GM19395 (cell line): ENCODE results near the gene POLR3E.
"Not testable (repeated sequence)": the region's sequence is repeated elsewhere in the genome, so short reads cannot be mapped to it uniquely, and the experiment has no call there.

Experiments used
- ATAC-seq: cut with Tn5 transposase; IDR thresholded peaks from one replicate; pipeline ENCODE4 v1.9.1; 2021; ENCODE audit warnings: mild to moderate bottlenecking, moderate library complexity; ENCODE audit not compliant: unreplicated experiment

POLR3E gene

DNA sequence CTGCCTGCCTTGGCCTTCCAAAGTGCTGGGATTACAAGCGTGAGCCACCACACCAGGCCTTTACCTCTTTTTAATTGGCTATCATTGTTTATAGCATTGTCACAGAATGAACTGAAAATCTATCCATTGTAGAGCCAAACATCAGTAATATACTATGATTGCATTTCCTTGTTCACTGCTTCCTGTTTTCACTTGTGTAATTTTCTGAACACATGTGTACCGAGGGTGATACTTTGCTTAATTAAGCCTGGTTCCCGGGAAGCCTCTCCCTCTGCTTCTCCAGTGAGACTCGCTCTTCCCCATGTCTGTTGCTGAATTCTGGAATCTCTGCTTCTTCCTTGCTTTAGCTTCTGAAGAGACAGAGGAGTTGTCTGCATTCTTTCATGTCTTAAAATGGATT, 33.1 kb downstream of the POLR3E start:
- ATAC-seq: no peak

- no peak for ATAC-seq
Measured at GRCh38 chr16:22333457-22333994, 36.3 kb downstream of the POLR3E start.

DNA sequence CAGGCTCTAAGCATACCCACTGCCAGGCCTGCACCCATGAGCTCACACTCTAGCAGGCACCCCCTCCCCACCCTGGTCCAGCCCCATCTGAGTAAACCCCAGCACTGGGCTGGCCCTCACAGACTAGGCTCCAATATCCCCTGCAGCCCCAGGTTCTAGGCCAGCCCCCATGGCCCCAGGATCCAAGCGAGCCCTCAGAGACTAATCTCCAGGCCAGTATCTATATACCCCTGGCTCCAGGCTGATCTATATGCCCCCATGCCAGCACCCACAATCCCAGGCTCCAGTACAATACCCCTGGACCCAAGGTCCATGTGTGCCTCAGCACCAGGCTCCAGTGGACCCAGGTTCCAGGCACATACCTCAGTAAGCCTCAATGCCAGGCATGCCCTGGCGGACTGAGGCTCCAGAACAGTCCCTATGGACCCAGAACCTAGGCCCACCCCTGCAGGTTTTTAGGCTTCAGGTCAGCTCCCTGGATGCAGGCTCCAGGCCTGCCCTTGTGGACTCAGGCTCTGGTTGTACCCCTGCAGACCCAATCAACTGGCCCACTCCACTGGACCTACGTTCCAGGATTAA, 38.5 kb downstream of the POLR3E start:
- no peak for ATAC-seq

DNA sequence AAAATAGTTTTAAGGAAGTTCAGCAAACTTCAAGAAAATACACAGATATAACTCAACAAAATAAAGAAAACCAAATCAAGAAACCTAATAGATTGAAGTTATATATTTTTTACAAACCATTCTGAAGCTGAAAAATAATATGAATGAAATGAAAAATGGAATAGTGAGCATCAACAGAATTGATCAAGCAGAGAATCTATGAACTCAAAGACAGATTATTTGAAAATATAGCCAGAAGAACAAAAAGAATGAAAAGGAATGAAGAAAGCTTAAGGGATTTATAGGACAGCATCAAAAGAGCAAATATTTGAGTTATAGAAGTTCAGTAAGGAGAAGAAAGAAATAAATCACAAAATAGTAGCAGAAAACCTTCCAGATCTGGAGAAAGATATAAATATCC, 39.4 kb downstream of the POLR3E start:
- ATAC-seq: no peak

DNA sequence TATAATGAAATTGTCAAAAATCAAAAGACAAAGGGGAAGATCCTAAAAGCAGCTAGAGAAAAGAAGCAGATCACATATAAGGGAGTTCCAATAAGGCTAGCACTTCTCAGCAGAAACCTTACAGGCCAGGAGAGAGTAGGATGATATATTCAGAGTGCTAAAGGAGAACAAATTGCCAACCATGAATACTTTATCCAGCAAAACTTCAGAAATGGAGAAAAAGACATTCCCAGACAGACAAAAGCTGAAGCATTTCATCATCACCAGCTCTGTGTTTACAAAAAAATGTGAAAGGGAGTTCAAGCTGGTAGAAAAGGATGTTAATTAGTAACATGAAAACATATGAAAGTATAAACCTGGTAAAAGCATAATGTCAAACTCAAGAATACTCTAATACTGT, 39.8 kb downstream of the POLR3E start:
- no peak for ATAC-seq

GRCh38 chr16:22337849-22338635, 40.8 kb downstream of the POLR3E start:
- no peak for ATAC-seq

DNA sequence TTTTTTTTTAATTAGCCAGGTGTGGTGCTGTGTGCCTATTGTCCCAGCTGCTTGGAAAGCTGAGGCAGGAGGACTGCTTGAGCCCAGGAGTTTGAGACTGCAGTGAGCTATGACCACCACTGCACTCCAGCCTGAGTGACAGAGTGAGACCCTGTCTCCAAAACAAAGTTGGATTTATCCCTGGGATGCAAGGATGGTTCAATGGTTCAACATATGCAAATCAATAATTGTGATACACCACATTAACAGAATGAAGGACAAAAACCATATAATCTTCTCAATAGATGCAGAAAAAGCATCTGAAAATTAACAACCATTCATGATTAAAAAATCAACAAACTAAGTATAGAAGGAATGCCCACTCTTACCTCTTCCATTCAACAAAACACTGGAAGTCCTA, 43.7 kb downstream of the POLR3E start:
- no peak for ATAC-seq

DNA sequence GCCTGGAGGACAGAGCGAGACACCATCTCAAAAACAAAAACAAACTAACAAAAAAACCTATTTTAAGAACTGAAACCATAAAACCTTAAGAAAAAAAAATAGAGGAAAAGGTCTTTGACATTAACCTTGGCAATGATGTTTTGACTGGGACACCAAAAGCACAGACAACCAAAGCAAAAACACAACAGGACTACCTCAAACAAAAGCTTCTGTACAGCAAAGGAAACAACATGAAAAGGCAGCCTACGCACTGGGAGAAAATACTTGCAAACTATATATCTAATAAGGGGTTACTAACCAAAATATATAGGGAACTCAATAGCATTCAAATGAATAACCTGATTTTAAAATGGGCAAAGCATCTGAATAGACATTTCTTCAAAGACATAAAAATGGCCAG, 44.9 kb downstream of the POLR3E start:
- no peak for ATAC-seq

- ATAC-seq: no peak
Measured at GRCh38 chr16:22346483-22346882, 49.3 kb downstream of the POLR3E start.

- no peak for ATAC-seq
Measured at GRCh38 chr16:22347100-22347820, 50.1 kb downstream of the POLR3E start.

DNA sequence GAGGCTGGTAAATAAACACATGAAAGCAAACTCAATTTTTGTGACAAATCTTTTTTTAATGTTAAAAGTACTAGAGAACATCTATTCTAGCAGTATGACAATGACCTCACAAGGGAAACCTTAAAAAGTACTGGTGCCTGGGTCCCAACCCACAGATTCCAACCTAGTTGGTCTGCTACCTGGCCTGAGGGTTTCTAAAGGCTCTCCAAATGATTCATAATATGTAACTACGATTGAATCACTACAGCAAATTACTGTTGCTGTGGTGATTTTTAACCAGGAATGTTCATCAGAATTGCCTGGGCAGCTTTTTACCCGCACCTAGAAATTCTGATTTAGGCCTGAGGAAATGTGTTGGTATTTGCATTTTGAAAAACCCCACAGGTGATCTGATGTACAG, 51.1 kb downstream of the POLR3E start:
- ATAC-seq: no peak

GRCh38 chr16:22351017-22351416, 53.8 kb downstream of the POLR3E start:
- not testable (repeated sequence) for ATAC-seq

GRCh38 chr16:22352140-22352539, 54.9 kb downstream of the POLR3E start:
- ATAC-seq: no peak

DNA sequence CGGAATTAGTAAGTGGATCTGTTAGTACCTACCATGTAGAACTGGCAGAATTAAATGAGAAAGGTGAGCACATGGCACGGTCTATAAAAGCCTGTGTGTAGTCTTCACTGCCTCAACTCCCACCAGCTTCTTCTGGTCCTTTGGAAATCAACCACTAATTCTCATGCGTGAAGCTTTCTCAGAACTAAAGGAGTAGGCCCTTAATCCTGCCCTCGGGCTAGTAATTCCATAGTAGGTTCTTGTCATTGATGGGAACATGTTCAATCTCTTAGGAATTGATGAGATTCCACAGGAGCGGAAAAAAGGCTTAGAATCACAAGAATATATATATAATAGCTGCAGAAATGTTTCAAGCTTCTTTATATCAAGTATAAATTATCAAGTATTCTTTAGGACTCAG, 55.5 kb downstream of the POLR3E start:
- no peak for ATAC-seq

DNA sequence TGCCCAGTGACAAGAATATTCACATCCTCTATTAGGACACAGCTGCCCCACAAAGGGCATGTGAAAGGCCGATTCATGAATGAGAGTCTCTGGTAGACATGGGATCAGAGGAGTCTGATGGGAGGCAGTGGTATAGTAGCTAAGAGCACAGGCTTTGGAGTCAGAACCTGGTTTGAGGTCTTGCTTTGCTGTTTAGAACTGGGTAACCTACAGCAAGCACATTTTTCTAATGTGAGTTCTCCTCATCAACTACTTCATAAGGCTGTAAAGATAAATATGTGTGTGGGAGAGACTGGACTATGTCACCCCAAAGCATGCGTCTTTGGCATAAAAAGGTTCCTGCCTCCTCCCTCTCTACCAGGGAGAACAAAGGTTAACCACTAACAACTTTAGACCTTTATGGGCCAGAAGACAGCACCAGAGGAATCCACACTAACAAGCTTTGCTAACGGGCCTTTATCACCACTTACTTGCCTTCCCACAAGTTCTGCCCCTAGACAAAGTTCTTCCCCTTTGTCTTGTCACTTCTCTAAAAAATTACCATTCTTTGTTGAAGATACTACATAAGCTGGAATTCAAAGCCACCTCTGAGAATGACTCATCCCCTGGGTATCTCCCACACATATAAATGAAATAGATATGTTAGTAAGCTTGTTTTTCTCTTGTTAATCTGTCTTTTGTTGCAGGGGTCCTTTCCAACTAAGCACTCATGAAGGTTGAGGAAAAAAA, 56.1 kb downstream of the POLR3E start:
- no peak for ATAC-seq

- no peak for ATAC-seq
Measured at GRCh38 chr16:22353933-22354541, 56.8 kb downstream of the POLR3E start.

DNA sequence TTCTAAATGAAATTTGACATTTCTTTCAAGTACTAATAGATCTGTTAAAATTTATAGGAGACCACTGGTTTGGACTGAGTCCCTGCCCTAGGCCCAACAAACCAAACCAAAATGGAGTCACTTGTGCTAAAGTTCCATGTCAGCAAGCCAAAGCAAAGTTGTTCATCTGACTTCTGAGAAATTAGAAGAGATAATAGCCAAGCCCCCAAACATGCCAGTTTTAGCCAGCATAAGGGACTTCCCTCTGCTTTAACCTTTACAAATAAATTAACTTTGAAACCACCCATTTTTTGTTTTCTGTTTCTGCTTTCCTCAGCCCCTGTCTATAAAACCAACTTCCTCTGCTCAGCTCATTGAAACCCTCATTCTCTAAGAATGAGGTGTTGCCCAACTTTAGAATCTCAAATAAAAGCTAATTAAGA, 58.3 kb downstream of the POLR3E start:
- no peak for ATAC-seq

GRCh38 chr16:22356930-22357634, 59.9 kb downstream of the POLR3E start:
- ATAC-seq: peak; percentile 19

DNA sequence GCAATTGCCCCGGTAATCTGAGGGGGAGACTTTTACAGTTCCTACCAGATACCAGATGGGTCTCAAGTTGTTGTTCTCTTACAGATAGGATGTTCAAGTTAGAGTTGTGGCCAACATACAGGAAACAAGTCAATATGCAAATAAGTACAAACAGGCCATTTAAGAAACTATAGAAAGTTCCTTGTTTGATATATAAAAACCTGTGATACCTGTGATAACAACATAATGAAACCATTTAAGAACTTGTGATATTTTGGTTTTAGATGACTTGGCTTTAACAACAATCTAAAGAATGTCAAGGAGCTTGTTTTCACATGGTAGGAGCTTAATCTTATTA, 60.4 kb downstream of the POLR3E start:
- peak; percentile 62 for ATAC-seq

DNA sequence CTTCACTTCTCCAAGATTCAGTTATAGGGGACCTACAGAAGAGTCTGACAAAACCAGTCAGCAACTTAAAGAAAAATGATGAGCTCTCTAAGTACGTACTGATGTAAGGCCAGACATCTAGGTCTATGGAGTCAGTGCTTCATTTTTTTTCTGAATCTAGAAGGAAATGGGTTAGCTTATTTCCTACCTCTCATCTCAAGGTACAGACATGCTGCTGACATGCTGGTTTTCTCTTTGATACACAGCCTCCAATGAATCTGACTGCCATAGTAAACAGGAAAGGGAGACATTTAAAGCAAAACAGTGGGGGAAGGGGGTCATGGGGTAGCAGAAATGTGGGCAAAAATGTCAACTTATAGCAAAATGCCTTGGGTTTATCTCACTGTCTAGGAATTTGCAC, 60.8 kb downstream of the POLR3E start:
- ATAC-seq: no peak
